Stimulated activated CD8-positive, alpha-beta memory T cell treated with anti-CD3 and anti-CD28 coated beads, Interleukin-4, amount 100 ng/mL, for 4 hours (primary cell): ENCODE data around the gene CNOT11.
"Not testable (repeated sequence)": the region's sequence is repeated elsewhere in the genome, so short reads cannot be mapped to it uniquely, and the experiment has no call there.

Source experiments
- DNase-seq, 2 donors: peaks; one replicate each; pipeline ENCODE4 v3.0.0-alpha.2; 2020; ENCODE audit warnings: low read depth in 2 of 2, low spot score in 1 of 2

The CNOT11 gene

GRCh38 chr2:101244899-101245298 is 7.8 kb upstream of the CNOT11 start:
- not testable (repeated sequence) for DNase-seq

GRCh38 chr2:101245468-101245867 is 7.2 kb upstream of the CNOT11 start:
- not testable (repeated sequence) for DNase-seq

- not testable (repeated sequence) for DNase-seq
Measured at GRCh38 chr2:101248756-101249155, 3.9 kb upstream of the CNOT11 start.

- DNase-seq = no peak
Measured at GRCh38 chr2:101249826-101250225, 2.9 kb upstream of the CNOT11 start.

- DNase-seq = not testable (repeated sequence)
Measured at GRCh38 chr2:101251246-101251781, 1.4 kb upstream of the CNOT11 start.

- DNase-seq = no peak
Measured at GRCh38 chr2:101251844-101252407, 760 bp upstream of the CNOT11 start.

- DNase-seq = peak; percentile 37 to 52
Measured at GRCh38 chr2:101253013-101253702, 472 bp downstream of the CNOT11 start.

- DNase-seq = no peak
Measured at GRCh38 chr2:101253703-101254450, 1.2 kb downstream of the CNOT11 start.

- DNase-seq = no peak
Measured at GRCh38 chr2:101255501-101255900, 2.8 kb downstream of the CNOT11 start.

GRCh38 chr2:101256316-101256715 is 3.6 kb downstream of the CNOT11 start:
- no peak for DNase-seq

GRCh38 chr2:101258804-101259203 is 6.1 kb downstream of the CNOT11 start:
- DNase-seq = no peak

- no peak for DNase-seq
Measured at GRCh38 chr2:101262142-101262541, 9.5 kb downstream of the CNOT11 start.

GRCh38 chr2:101263377-101263800 is 10.7 kb downstream of the CNOT11 start:
- DNase-seq = no peak

- DNase-seq = no peak
Measured at GRCh38 chr2:101264360-101264939, 11.8 kb downstream of the CNOT11 start.

- no peak for DNase-seq
Measured at GRCh38 chr2:101265893-101266499, 13.3 kb downstream of the CNOT11 start.

- no peak for DNase-seq
Measured at GRCh38 chr2:101267671-101268656, 15.3 kb downstream of the CNOT11 start.

- no peak for DNase-seq
Measured at GRCh38 chr2:101270700-101271259, 18.1 kb downstream of the CNOT11 start.

GRCh38 chr2:101272045-101272784 is 19.5 kb downstream of the CNOT11 start:
- no peak for DNase-seq

GRCh38 chr2:101273056-101273455 is 20.4 kb downstream of the CNOT11 start:
- DNase-seq = no peak
